CMK (cell line): ENCODE data around the gene NFE2L1.

Experiments used
- DNase-seq: peaks from one replicate; pipeline ENCODE4 v3.0.0-alpha.2; 2010; ENCODE audit warnings: low read depth

NFE2L1 gene

DNA sequence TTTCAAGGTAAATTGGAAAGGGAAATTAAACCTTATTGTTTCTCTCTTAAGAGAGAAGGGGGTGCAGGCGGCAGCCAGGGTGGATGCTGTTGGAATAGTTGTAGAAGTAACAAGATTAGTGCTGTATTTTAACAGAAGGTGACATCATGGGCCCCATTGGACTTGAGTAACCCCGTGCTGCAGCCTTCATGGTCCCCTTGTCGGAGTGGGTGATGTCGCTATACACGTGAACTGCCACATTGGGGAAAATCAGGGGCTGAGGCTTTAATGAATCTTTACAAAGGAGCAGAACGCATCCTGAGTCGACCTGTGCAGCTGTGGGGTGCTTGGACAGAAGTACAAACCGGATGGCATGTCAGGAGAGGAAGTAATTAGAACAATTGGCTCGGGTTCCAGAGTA is 62.6 kb downstream of the NFE2L1 start:
- DNase-seq: no peak
